H7 (cell line): Measurements from ENCODE around the gene PDS5B. TPM values are rescaled to one million over a fixed set of nuclear protein-coding genes. Genes with fewer than 3 reads are reported as not detected.
"Not testable (repeated sequence)": the region's sequence is repeated elsewhere in the genome, so short reads cannot be mapped to it uniquely, and the experiment has no call there.

Experiments
- DNase-seq: peaks from one replicate; pipeline ENCODE4 v3.0.0; 2012
- H3K27me3 ChIP-seq: 2 replicates; pipeline ENCODE4 v1.6.0; 2011; ENCODE audit warnings: mild to moderate bottlenecking, low read length; ENCODE audit not compliant: control insufficient read depth, insufficient read depth
- H3K36me3 ChIP-seq: replicated peaks from 2 replicates; pipeline ENCODE4 v1.5.1; 2011; ENCODE audit warnings: low read length; ENCODE audit not compliant: control insufficient read depth, insufficient read depth
- H3K4me3 ChIP-seq: 2 replicates; pipeline ENCODE4 v1.5.1; 2011; ENCODE audit warnings: low read depth, mild to moderate bottlenecking, control low read depth, low read length, moderate library complexity; ENCODE audit not compliant: insufficient read depth
- total RNA-seq: library from RNA; depleted of rRNA; stranded (reverse); fragments of >200 nt; shearing (Covaris generic); gene quantifications from 2 replicates; pipeline ENCODE4 v1.2.3, GENCODE V29; 2014; rRNA removed

PDS5B gene
- total RNA-seq, 1 experiment from 2014 or later = 14.2 TPM

- Histone ChIP-seq H3K36me3 (no peaks in the 10 kb centered on the region), H3K27me3 (no peaks in the 10 kb centered on the region), H3K4me3 (no peak overlapping the region)
- DNase-seq = peak; percentile 28
Measured at GRCh38 chr13:32796754-32797153, 210.5 kb downstream of the PDS5B start.

- H3K36me3 ChIP-seq = no peaks in the 10 kb centered on the region
- H3K4me3 ChIP-seq = no peak overlapping the region
- no peak for DNase-seq
- no peaks in the 10 kb centered on the region for H3K27me3 ChIP-seq
Measured at GRCh38 chr13:32802159-32802558, 215.9 kb downstream of the PDS5B start.

DNA sequence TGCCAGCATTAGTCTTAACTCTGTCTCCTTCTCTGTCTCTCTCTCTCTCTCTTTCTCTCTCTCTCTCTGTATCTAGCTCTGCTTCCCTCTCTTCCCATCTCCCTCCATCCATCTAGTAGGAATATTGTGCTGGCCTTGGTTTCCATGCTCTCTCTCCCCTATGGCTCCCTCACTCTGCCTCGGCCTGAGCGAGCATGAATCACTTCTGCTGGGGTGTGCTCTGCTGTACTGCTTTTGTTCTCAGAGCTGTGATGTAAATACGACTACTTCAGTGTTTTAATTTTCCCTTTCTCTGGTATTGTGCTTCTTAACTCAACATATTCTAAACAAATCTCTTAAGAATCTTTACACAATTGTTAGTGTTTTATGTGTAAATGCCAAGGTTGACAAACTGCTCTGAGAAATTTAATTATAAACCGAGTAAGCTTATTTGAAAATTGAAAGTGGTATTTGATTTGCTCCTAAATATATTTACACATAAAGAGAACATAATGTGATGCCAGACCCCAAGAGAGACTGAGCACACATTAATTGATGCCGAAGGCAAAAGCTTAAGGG lies 218.5 kb downstream of the PDS5B start:
- no peak for DNase-seq
- no peak overlapping the region for H3K4me3 ChIP-seq
- H3K36me3 ChIP-seq = no peaks in the 10 kb centered on the region
- no peaks in the 10 kb centered on the region for H3K27me3 ChIP-seq

DNA sequence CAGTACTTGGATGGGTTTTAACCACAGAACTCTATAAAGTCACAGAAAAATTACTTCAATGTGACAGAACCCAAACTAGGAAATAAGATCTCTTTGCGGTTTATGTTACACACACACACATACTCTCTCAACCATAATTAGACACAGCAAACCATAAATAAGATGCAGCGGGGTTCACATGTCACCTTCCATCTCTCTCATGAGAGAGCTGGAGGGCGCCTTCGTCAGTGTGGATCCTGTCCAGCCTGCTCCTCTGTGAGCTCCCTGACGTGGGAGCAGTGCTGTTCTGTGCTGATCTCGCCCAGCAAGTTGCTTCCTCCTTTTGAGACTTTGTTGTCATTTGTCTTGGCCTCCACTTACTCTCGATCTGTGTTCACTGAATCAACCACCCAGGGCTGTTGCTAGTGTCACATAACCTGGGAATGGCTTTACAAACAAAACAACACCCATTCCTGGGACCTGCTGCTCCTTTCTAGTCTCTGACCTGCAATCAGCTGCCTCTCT lies 225.1 kb downstream of the PDS5B start:
- Histone ChIP-seq H3K27me3 (no peaks in the 10 kb centered on the region), H3K4me3 (no peak overlapping the region), H3K36me3 (no peaks in the 10 kb centered on the region)
- DNase-seq = no peak

- Histone ChIP-seq H3K36me3 (no peaks in the 10 kb centered on the region), H3K4me3 (no peak overlapping the region), H3K27me3 (no peaks in the 10 kb centered on the region)
- no peak for DNase-seq
Measured at GRCh38 chr13:32821149-32821688, 235.0 kb downstream of the PDS5B start.

DNA sequence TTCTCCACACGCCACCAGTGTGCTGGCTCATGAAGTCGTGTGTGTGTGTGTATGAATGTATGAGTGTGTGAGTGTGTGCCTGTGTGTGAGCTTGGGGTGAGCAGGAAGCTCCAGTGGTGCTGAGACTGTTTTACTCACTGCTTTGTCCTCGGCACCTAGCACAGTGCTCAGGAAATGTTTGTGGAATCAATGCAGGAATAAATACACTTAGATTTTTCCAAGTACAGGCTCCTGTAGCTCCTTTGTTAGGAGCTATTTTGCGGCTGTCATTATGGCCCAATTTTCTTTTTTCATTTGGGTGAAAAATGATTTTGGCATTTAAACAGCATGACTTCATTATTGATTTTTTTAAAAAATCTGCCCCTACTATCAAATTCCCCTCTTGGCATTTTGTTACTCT lies 236.5 kb downstream of the PDS5B start:
- Histone ChIP-seq H3K36me3 (no peaks in the 10 kb centered on the region), H3K27me3 (no peaks in the 10 kb centered on the region), H3K4me3 (no peak overlapping the region)
- no peak for DNase-seq

DNA sequence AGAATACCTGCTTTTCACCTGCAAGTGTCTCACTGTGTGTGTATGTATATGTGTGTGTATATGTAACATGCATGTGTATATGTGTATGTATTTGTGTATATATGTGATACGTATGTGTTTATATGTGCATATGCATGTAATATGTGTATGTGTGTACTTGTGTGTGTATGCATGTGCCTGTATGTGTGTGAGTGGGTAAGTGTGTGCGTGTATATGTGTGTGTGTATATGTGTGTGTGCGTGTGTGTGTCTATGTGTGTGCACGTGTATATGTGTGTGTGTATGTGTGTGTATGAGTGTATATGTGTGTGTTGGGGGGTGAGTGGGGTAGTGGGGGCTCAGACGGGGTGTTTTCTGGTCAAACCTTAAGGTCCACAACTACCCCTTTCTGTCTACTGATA lies 237.3 kb downstream of the PDS5B start:
- no peak for DNase-seq
- Histone ChIP-seq H3K36me3 (no peaks in the 10 kb centered on the region), H3K4me3 (no peak overlapping the region), H3K27me3 (no peaks in the 10 kb centered on the region)

- no peak for DNase-seq
- Histone ChIP-seq H3K27me3 (no peaks in the 10 kb centered on the region), H3K36me3 (no peaks in the 10 kb centered on the region), H3K4me3 (no peak overlapping the region)
Measured at GRCh38 chr13:32824061-32824460, 237.8 kb downstream of the PDS5B start.

DNA sequence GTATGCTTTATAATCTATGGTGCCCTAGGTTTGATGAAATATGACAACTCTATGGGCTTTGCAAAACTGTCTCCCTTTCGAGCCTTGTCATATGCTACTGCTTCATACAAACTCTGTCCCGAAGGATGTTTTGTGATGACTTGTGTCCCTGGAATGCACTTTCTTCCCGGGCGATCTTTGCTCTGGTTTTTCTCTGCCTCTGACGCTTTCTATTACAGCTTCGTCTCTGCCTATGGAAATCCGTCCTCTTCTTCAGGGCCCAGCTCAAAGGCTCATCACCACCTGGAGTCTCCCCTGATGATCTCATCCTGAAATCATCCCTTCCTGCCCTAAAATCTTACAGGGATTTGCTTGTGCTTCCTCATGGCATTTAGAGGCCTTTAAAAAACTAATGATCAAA lies 238.4 kb downstream of the PDS5B start:
- DNase-seq = peak; percentile 59
- no peaks in the 10 kb centered on the region for H3K27me3 ChIP-seq

DNA sequence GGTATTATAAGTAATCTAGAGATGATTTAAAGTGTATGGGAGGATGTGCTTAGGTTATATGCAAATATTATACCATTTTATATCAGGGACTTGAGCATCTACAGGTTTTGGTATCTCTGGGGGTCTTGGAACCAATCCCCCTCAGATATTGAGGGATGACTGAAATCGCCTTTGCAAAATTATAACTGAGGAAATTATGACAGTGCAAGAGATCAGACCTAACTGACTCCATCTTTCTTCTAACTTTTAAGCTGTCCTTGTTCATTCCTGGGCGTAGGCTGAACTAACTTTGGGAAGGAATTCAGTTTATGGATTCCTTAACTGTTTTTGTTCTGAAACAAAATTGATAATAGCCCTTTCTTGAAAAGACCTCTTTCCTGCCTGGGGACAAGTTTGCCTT lies 239.2 kb downstream of the PDS5B start:
- Histone ChIP-seq H3K27me3 (no peaks in the 10 kb centered on the region), H3K36me3 (no peaks in the 10 kb centered on the region), H3K4me3 (no peak overlapping the region)
- DNase-seq = no peak

More for the DNA sequence above, 238.4 kb downstream of the PDS5B start:
- Histone ChIP-seq H3K4me3 (no peak overlapping the region), H3K36me3 (no peaks in the 10 kb centered on the region)

- H3K36me3 ChIP-seq, H3K27me3 ChIP-seq, H3K4me3 ChIP-seq, DNase-seq: not testable (repeated sequence)
Measured at GRCh38 chr13:32826372-32826771, 240.1 kb downstream of the PDS5B start.

Other genes with a start within 250 kb of the PDS5B start
- gene N4BP2L1, start 158.3 kb upstream of the PDS5B start, total RNA-seq = 2.1 and 2.4 TPM in 2 replicates
- gene N4BP2L2, start 47.7 kb upstream of the PDS5B start, total RNA-seq = 42.5 and 64.9 TPM in 2 replicates